HPDE6-E6E7 (cell line): ENCODE measurements around the gene CYSTM1.

ENCODE experiments used
- DNase-seq: peaks from one replicate; pipeline ENCODE4 v3.0.0; 2011; ENCODE audit warnings: missing footprints; ENCODE audit errors: extremely low spot score

The CYSTM1 gene

DNA sequence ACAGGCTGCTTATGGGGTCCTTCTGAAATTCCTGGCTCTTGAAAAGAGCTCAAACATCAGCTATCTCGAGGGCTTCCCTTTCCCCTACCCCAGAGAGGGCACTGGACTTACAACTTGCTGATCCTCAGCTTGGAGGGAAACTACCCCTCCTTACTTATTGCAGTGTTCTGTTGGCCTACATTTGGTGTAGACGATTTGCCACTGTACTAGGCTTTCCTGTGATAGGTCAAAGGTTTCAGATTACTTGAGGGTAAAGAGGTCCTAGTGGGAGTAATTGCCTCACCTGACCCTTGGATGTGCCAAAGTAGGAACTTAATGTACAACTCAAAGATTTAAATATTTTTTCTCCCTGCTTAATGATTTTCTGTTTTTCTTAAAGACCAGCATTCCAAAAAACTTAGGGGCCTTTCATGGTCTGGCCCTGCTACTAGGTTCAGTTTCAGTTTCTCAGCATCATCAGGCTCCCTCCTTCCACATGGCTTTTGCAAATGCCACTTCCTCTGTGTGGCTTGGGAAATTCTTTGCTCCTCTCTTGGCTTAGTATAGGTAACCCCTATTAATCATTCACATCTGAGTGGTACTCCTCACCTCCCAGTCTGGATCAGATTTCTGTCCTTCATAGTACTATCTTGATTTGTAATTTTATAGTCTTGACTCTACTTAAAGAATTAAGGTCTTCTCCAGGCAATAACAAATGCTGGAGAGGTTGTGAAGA is 32.4 kb downstream of the CYSTM1 start:
- DNase-seq = no peak

- DNase-seq = no peak
These were observed 33.1 kb downstream of the CYSTM1 start for GRCh38 chr5:140208065-140208464.

DNA sequence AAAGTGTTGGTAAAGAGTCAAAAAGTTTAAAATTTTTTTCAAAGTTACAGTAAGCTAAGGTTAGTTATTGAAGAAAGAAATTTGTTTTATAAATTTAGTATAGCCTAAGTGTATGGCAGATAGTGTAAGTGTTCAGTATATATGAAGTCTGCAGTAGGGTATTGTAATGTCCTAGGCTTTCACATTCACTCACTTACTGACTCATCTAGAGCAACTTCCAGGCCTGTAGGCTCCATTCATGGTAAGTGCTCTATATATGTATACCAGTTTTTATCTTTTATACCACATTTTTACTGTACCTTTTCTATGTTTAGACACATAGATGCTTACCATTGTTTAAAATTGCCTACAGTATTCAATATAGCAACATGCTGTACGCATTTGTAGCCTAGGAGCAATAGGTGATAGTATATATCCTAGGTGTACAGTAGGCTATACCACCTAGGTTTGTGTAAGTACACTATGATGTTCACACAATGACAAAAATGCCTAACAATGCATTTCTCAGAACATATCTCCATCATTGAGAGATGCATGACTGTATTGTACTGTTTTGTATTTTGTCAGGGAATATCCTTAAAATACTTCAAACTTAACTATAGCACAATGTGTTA is 38.5 kb downstream of the CYSTM1 start:
- no peak for DNase-seq

GRCh38 chr5:140214831-140215230 is 39.8 kb downstream of the CYSTM1 start:
- no peak for DNase-seq

- no peak for DNase-seq
These were observed 40.3 kb downstream of the CYSTM1 start for GRCh38 chr5:140215276-140215675.

- DNase-seq = no peak
These were observed 41.6 kb downstream of the CYSTM1 start for GRCh38 chr5:140216478-140217074.

DNA sequence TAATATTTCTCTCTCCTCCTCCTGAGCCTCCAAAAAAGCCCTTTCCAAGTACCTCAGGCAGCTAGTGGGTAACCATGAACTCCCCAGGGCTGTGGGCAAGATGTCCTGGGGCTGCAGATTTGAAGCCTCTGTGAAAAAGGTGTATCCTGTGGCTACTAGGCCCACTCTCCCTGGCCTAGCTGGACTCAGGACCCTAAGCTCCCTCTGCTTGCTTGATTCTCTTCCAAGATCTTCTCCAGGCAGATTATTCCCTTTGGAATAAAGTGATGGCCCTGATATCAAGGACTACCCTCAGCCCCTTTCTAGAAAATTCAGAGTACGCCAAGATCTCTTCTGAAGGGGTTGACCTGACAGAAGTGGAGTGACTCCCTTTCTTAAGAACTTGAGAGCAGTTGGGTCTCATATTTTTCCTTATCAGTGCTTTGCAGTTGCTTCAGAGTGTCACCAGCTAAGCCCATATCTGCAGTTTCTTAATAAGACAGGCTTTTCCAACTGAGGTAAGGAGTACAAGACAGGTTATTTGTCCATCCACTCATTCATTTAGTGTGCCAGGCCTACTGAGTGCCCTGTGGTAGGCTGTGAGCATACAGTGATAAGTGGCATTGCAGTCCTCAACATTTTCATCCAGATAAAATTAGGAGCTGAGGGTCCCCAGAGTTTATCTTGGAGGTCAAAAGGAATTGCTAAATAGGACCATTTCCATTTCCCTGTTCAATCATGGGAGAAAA is 42.5 kb downstream of the CYSTM1 start:
- no peak for DNase-seq

DNA sequence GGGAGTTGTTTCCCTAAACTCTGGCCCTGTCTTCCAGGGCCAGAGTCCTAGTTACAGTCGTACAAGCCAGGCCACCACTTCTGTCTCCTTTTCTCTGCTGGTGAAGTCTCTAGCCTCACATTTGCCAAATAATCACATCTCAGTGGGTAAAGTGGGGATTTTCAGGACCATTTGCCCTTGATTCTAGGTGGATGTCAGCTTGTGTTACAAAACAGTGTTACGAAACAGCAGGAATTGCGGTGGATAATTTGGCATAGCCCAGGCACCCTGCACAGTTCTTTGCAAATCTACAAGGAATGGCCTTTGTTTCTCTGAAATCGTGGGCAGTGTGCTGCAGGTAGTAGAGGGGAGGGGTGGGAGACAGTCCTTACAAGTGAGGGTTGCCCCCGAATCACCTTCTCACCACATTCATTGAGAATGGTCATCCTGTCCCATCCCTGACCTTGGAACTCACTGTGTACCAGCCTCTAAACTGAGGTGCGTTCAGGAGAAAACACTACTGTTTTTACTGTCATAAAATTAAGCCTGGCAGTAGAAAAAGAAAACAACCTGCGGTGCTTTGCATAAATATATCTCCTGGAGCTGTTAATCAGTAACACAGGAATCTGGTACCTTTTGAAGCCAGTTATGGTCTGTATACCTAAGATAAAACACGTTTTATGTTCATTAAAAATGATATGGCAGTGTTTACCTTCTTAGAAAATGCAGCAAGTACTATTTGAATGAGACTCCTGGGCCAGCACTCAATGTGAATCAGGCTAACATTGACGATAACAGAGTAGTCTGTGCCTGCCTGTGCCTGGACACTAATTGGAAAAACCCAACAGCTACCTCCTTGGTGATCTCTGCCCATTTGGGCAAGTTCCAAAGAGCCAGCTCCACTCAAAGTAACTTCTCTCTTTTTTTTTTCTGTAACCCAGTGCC is 44.3 kb downstream of the CYSTM1 start:
- DNase-seq = no peak

- DNase-seq = no peak
These were observed 45.2 kb downstream of the CYSTM1 start for GRCh38 chr5:140220032-140220697.

DNA sequence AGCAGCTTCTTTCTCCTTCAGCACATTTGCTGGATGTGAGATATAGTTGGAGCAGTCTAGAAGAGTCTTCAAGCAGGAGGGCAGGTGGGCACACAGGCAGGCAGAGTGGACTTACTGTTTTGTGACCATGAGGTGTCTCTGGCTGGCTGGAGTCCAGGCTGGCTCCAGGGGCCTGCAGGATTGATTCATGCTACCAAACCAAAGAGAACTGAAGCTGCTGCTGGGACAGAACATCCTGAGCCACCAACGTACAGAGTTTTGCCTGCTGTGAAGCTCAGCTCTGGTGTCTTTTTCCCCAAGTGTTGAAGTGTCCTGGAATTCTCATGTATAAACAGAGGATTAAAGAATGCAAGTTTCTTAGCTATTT is 45.7 kb downstream of the CYSTM1 start:
- no peak for DNase-seq

- peak; percentile 80 for DNase-seq
These were observed 46.8 kb downstream of the CYSTM1 start for GRCh38 chr5:140221697-140222223.

DNA sequence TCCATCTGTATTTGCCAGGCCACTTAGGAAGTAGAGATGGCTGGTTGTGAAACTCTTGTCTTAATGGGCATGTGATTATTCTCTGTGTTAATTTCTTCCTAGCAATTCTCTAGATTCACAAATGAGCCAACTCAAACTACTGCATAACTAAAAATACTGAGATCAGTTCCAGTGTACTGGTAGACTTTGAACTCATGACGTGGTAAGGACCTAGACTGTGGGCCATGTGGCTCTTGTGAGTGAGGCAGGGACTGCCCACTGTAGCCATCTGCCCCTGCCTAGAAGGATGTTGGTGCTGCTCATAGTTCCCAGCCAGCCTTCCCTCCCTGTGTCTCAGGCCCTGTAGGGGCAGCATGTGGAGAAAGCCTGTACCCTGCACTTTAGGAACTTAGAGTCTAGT is 47.4 kb downstream of the CYSTM1 start:
- no peak for DNase-seq

DNA sequence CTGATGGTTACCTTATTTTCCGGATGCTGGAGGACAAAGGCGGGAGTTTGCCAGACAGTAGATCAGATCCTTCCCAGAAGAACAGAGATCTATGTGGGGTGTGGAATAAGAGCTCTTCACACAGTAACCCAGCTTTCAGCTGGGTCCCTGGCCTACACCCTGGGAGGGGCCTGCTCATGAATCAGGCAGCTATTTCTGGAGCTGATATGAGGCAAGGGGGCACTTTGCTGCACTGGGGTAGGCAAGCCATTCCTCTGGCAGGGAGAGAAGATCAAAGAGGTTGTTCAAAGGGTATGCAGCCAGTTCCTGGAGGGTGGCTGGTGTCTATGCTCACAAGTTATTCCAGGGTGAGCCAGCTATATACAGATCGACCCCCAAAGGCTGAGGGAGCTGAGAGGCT is 48.6 kb downstream of the CYSTM1 start:
- DNase-seq = no peak

GRCh38 chr5:140224658-140225057 is 49.7 kb downstream of the CYSTM1 start:
- DNase-seq = no peak

DNA sequence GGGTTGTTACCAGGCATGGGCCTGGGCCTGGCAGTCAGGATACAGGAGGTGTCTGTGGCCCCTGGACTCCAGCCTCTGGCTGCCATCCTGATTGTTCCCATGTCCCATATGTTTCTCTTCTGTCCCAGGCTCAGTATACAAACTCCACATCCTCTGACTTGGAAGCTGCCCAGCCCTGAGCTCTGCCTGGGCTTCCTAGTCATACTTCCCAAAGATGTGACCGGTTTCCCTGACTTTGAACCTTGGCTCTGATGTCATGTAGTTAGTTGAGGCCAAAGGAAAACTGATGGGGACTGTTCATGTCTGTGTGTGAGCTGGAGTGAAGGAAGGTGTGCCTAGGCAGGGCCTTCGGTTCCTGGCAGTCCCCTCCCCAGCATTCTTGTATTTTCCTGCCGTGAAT is 50.4 kb downstream of the CYSTM1 start:
- DNase-seq = no peak

DNA sequence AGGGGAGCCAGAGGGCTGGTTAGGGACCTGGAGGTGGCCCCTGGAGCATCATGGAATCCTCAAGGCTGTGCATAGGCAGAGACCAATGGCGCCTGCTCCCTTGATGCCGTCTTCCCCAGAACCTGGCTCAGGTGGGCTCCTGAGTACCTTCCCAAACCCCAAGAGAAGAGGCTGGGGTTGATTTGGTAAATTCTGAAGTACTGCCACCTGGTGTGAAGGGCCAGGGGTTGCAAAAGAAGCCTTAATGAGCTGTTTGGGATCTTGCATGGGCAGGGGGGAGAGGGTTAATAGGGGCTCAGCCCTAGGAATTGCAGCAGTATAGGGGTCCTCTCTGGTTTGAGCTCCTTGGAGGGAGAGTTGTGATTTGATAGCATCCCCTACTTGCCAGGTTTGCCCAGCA is 52.1 kb downstream of the CYSTM1 start:
- DNase-seq = no peak

DNA sequence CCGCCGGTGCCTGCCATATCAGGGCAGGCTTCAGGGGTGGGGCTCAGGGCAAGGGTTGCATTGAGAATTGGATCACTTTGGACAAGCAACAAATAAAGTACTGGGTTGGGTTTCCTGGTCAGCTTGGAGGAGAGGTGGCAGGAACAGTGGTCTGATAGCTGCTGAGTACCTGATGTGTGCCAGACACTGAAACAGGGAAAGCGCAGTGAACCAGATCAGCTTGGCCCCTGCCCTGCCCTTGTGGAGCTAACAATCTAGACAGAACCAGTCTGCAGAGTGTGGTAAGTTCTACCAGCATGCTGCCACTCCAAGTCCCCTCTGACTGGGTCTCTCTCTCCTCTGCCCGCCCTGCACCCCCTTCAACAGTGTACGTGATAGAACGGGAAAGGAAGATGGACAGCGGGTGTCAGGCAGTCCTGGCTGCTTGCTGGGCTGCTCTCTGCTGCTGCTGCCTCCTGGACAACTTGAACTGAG is 53.4 kb downstream of the CYSTM1 start:
- DNase-seq = no peak

- no peak for DNase-seq
These were observed 55.4 kb downstream of the CYSTM1 start for GRCh38 chr5:140230373-140230772.

- DNase-seq = no peak
These were observed 57.7 kb downstream of the CYSTM1 start for GRCh38 chr5:140232731-140233130.

DNA sequence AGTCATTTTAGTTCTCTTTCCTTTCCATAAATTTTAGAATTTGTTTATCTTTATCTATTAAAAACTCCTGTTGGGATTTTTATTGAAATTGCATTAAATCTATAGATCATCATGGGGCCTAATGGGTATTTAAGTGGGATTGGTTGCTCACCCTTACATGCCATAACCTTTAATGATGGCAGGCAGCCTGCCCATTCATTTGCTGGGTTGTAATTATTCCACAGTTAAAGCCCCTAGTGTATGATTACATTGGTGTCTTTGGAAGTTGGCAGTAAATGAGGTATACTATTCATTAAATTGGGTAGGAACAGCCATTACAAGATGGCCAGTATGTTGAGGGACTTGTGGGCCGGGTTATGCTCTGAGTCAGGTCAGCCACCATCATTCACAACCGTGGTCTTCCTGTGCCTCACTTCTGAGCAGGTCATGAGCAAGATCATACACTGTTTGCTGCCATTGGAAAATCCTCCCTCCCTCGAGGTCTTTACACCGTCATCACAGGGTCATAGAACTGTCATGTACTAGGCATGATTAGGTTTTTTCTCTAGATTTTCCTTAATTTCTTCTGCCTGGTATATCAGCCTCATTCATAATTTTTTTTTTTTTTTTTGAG is 59.5 kb downstream of the CYSTM1 start:
- DNase-seq = no peak
